GM12878 (cell line): ENCODE results near the gene ARHGEF1. TPM values are rescaled to one million over a fixed set of nuclear protein-coding genes. Genes with fewer than 3 reads are reported as not detected.

ENCODE experiments used
- ATAC-seq: fragments of 200-7000 bp; cut with Tn5 transposase; 3 replicates; pipeline ENCODE4 v1.9.1; 2020; ENCODE audit warnings: mild to moderate bottlenecking, moderate library complexity
- BruUV-seq: library from RNA; stranded (reverse); fragments of 400-500 nt; replicated peaks from 2 replicates; lab custom pipeline; 2021; lab: Mats Ljungman, UMichigan
- CTCF ChIA-PET: fragments of 300-600 bp; sonication (Branson Sonifier 250); formaldehyde crosslinking; extraction: SDS; loops from one replicate; lab custom pipeline; 2021; ENCODE audit warnings: inconsistent platforms; lab: Yijun Ruan, JAX
- POLR2A ChIA-PET: fragments of 350-600 bp; formaldehyde crosslinking; extraction: SDS; loops from one replicate; lab custom pipeline; 2021; ENCODE audit warnings: inconsistent platforms; lab: Charles Lee
- RAD21 ChIA-PET: fragments of 300-600 bp; sonication (Branson Sonifier 250); formaldehyde crosslinking; loops from one replicate; lab custom pipeline; 2023; ENCODE audit warnings: antibody characterized with exemption; ENCODE audit not compliant: unreplicated experiment; lab: Charles Lee
- SMC1A ChIA-PET: fragments of 300-600 bp; sonication (Branson Sonifier 250); formaldehyde crosslinking; loops from one replicate; lab custom pipeline; 2023; ENCODE audit not compliant: unreplicated experiment, uncharacterized antibody; lab: Charles Lee
- DNase-seq: peaks from one replicate; pipeline ENCODE4 v3.0.0-alpha.2; 2011; ENCODE audit warnings: low read depth, low spot score
- FAIRE-seq: peaks from 3 replicates; lab custom pipeline; 2011; peaks lifted over from hg19 to GRCh38; lab: Jason Lieb, UNC
- H2AFZ ChIP-seq: 2 replicates; pipeline ENCODE4 v1.6.0; 2011; ENCODE audit warnings: low read depth, low read length, control low read depth; ENCODE audit not compliant: control insufficient read depth
- H3K27ac ChIP-seq: 2 replicates; pipeline ENCODE4 v1.5.1; 2011; ENCODE audit warnings: control low read depth; ENCODE audit not compliant: control insufficient read depth, insufficient read depth
- H3K27me3 ChIP-seq, 2 experiments: replicated peaks in 1 of 2; 2 replicates each; pipeline versions ENCODE4 v1.6.0 to v1.6.1; 2011; ENCODE audit warnings: low read length in 1 of 2; ENCODE audit not compliant: control insufficient read depth in 2 of 2, insufficient read depth in 2 of 2
- H3K36me3 ChIP-seq, 2 experiments: 2 replicates each; pipeline ENCODE4 v1.5.1; 2011; ENCODE audit warnings: low read length in 1 of 2; ENCODE audit not compliant: control insufficient read depth in 2 of 2, insufficient read depth in 2 of 2
- H3K4me1 ChIP-seq: 2 replicates; pipeline ENCODE4 v1.6.1; 2011; ENCODE audit warnings: mild to moderate bottlenecking, low read length, moderate library complexity, mixed read lengths; ENCODE audit not compliant: control insufficient read depth, insufficient read depth
- H3K4me2 ChIP-seq: 2 replicates; pipeline ENCODE4 v1.6.0; 2011; ENCODE audit warnings: control low read depth; ENCODE audit not compliant: control insufficient read depth, insufficient read depth
- H3K4me3 ChIP-seq: fragments of 200-600 bp; sonication (generic); 2 replicates; pipeline ENCODE4 v1.5.1; 2016
- H3K79me2 ChIP-seq: 2 replicates; pipeline ENCODE4 v1.6.0; 2011; ENCODE audit warnings: low read length; ENCODE audit not compliant: control insufficient read depth, insufficient read depth
- H3K9ac ChIP-seq: 2 replicates; pipeline ENCODE4 v1.8.0; 2011; ENCODE audit warnings: low read length, control low read depth, mixed read lengths; ENCODE audit not compliant: control insufficient read depth, insufficient read depth
- H3K9me3 ChIP-seq: replicated peaks from 3 replicates; pipeline ENCODE4 v1.5.1; 2011; ENCODE audit warnings: mild to moderate bottlenecking, low read length; ENCODE audit not compliant: control insufficient read depth, insufficient read depth
- H4K20me1 ChIP-seq: 2 replicates; pipeline ENCODE4 v1.6.0; 2011; ENCODE audit not compliant: control insufficient read depth, insufficient read depth
- CTCF ChIP-seq, 3 experiments: IDR thresholded peaks in 2 of 3; conservative IDR thresholded peaks in 1 of 3; 2 replicates each; pipeline ENCODE4 v1.5.1; 2011; ENCODE audit warnings: low read depth in 3 of 3, low read length in 3 of 3, mild to moderate bottlenecking in 3 of 3, control low read depth in 2 of 3, moderate library complexity in 2 of 3, inconsistent platforms in 1 of 3, mixed read lengths in 1 of 3; ENCODE audit not compliant: control insufficient read depth in 2 of 3, insufficient read depth in 1 of 3; ENCODE audit errors: extremely low read depth in 1 of 3
- EED ChIP-seq: sonication (generic); IDR thresholded peaks from 2 replicates; pipeline ENCODE4 v1.6.1; 2016; ENCODE audit warnings: antibody characterized with exemption, low read depth
- GATAD2B ChIP-seq: fragments of 450-650 bp; conservative IDR thresholded peaks from 2 replicates; pipeline ENCODE4 v1.6.1; 2017; ENCODE audit warnings: low read depth, mild to moderate bottlenecking, moderate library complexity
- IRF3 ChIP-seq: fragments of 450-650 bp; IDR thresholded peaks from 2 replicates; pipeline ENCODE4 v1.6.1; 2014; ENCODE audit warnings: mild to moderate bottlenecking
- KAT2A ChIP-seq: conservative IDR thresholded peaks from 2 replicates; pipeline ENCODE4 v1.6.1; 2011; ENCODE audit warnings: low read depth, low read length; ENCODE audit not compliant: control insufficient read depth
- KLF5 ChIP-seq: fragments of 450-650 bp; IDR thresholded peaks from 2 replicates; pipeline ENCODE4 v1.6.1; 2014; ENCODE audit warnings: mild to moderate bottlenecking; ENCODE audit not compliant: partially characterized antibody
- NFIC ChIP-seq: IDR thresholded peaks from 2 replicates; pipeline ENCODE4 v1.6.1; 2012; ENCODE audit warnings: low read depth, mild to moderate bottlenecking, inconsistent platforms, low read length, moderate library complexity
- NRF1 ChIP-seq: conservative IDR thresholded peaks from 2 replicates; pipeline ENCODE4 v1.6.1; 2011; ENCODE audit warnings: mild to moderate bottlenecking, low read depth, low read length, improper control_type of control experiment
- PKNOX1 ChIP-seq: fragments of 450-650 bp; IDR thresholded peaks from 2 replicates; pipeline ENCODE4 v1.6.1; 2016; ENCODE audit warnings: mild to moderate bottlenecking
- SP1 ChIP-seq: IDR thresholded peaks from one replicate; pipeline ENCODE4 v1.6.1; 2011; ENCODE audit warnings: low read depth, low read length
- STAT3 ChIP-seq: IDR thresholded peaks from 2 replicates; pipeline ENCODE4 v1.6.1; 2011; ENCODE audit warnings: low read depth, low read length, improper control_type of control experiment
- TBL1XR1 ChIP-seq: IDR thresholded peaks from 2 replicates; pipeline ENCODE4 v1.6.1; 2012; ENCODE audit warnings: low read depth, low read length, improper control_type of control experiment
- TCF12 ChIP-seq: IDR thresholded peaks from 2 replicates; pipeline ENCODE4 v1.6.1; 2011; ENCODE audit warnings: low read depth, mild to moderate bottlenecking, low read length
- WGBS: methylation state at CpG from one replicate; pipeline ENCODE4 v1.1.6; 2016; ENCODE audit warnings: low lambda C conversion rate; ENCODE audit not compliant: insufficient replicate concordance, insufficient coverage; ENCODE audit errors: missing lambda C conversion rate; 5-methylcytosine and 5-hydroxymethylcytosine counted together
- in situ Hi-C: fragments of 300-500 bp; cut with MboI; formaldehyde crosslinking; loops from 9 replicates; pipeline ENCODE4 v1.14.3; 2018; ENCODE audit warnings: mixed read lengths
- intact Hi-C: fragments of 100-400 bp; cut with micrococcal nuclease; formaldehyde crosslinking; loops from one replicate; pipeline ENCODE4 v1.14.2; 2022; ENCODE audit not compliant: unreplicated experiment
- polyA plus RNA-seq, 11 experiments: library from polyadenylated mRNA; depleted of rRNA in 4 of 11; unstranded in 6 of 11; stranded (reverse) in 5 of 11; fragments of >200 nt; fragmentation: Nextera tagmentation in 4 of 11; fragmentation: Illumina TruSeq in 1 of 11; extraction: Ambion mirVana in 4 of 11; extraction: Trizol in 1 of 11; gene quantifications; 1 replicate in 1 of 11; 2 replicates in 10 of 11; pipeline versions ENCODE4 v1.2.1 to v1.2.3, GENCODE V29; 2011 to 2016; ENCODE audit warnings: inconsistent platforms in 2 of 11, missing spikeins in 2 of 11, low read depth in 1 of 11
- total RNA-seq, 4 experiments: library from RNA; depleted of rRNA in 3 of 4; stranded (reverse); fragments of >200 nt in 3 of 4; fragmentation: Illumina TruSeq in 1 of 4; extraction: Trizol in 1 of 4; gene quantifications; 2 replicates each; pipeline versions ENCODE4 v1.2.1 to v1.2.3, GENCODE V29; 2013 to 2021
- TF ChIP-seq, protein P1 (sequence below): IDR thresholded peaks from 2 replicates; pipeline ENCODE4 v1.6.1; 2011; ENCODE audit warnings: low read depth, mild to moderate bottlenecking, low read length, moderate library complexity, borderline replicate concordance; ENCODE audit errors: extremely low read depth

The ARHGEF1 gene
- total and polyA plus RNA-seq, 10 of the 15 experiments (the other 5 are each of a cell fraction or from before 2014, with no cell fraction given), result 1.2 to 207 (median 53.9) TPM

- no peak overlapping the region for H2AFZ ChIP-seq
- no peaks in the 10 kb centered on the region for H3K36me3 ChIP-seq
- TF ChIP-seq, protein P1, sequence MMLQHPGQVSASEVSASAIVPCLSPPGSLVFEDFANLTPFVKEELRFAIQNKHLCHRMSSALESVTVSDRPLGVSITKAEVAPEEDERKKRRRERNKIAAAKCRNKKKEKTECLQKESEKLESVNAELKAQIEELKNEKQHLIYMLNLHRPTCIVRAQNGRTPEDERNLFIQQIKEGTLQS, result no peak
- TF ChIP-seq NFIC, result no peak
- TF ChIP-seq NRF1, result no peak
- TF ChIP-seq GATAD2B, result no peak
- TF ChIP-seq PKNOX1, result no peak
- no peak for TF ChIP-seq KAT2A
- TF ChIP-seq TCF12, result no peak
- TF ChIP-seq STAT3, result no peak
- TF ChIP-seq EED, result no peak
- no peak for TF ChIP-seq KLF5
- TF ChIP-seq SP1, result no peak
- no peak for TF ChIP-seq CTCF (IDR thresholded peaks at IDR 0.05 in 2 of 3, conservative IDR thresholded peaks at IDR 0.05 in 1 of 3; ENCODE audit: control insufficient read depth in 2 of 3, extremely low read depth in 1 of 3, insufficient read depth in 1 of 3, low read depth in 3 of 3, low read length in 3 of 3)
- TF ChIP-seq IRF3, result no peak
- TF ChIP-seq TBL1XR1, result no peak
- WGBS, result 44% methylated on average over 19 of the region's 22 CpGs
- in situ Hi-C loops (no loop called here), intact Hi-C loops (no loop called here)
- DNase-seq, result no peak
- H3K4me2 ChIP-seq, result no peak overlapping the region
- ATAC-seq, result 0 out of 3 replicates have a peak, but pooled peaks have one; percentile 18
- H3K9ac ChIP-seq, result no peak overlapping the region
- H3K9me3 ChIP-seq, result no peaks in the 10 kb centered on the region; the same call in 2 of the 3 replicates
- CTCF ChIA-PET, result no interaction called here
- RAD21 ChIA-PET, result no interaction called here
- no peaks in the 10 kb centered on the region for H4K20me1 ChIP-seq
- H3K4me3 ChIP-seq, result no peak overlapping the region
- SMC1A ChIA-PET, result no interaction called here
- H3K79me2 ChIP-seq, result no peaks in the 10 kb centered on the region
- BruUV-seq, result no TSS peak
- H3K27ac ChIP-seq, result no peak overlapping the region
- H3K27me3 ChIP-seq, result peaks cover 0 to 4% of the 10 kb centered on the region in 2 experiments; a peak in 2 of 4 replicates
- POLR2A ChIA-PET, result interaction anchor here (0.6 to 1.2 kb wide), 2 partner anchors 46 to 49 kb away, joined by 3 to 4 read pairs; no protein-coding TSS in a partner anchor
- H3K4me1 ChIP-seq, result peaks cover 2% of the 10 kb centered on the region; the same call in 1 of the 2 replicates
- FAIRE-seq, result no peak
Measured at GRCh38 chr19:41921577-41922576, 38.9 kb downstream of the ARHGEF1 start.
